SIG-M5 treated with dmso at 0.1 percent for 504 hours (cell line): ENCODE results near the gene VEGFD.

Experiments used
- DNase-seq: peaks from one replicate; lab custom pipeline; 2025; ENCODE audit not compliant: unreplicated experiment; lab: John Stamatoyannopoulos, UW

The VEGFD gene

DNA sequence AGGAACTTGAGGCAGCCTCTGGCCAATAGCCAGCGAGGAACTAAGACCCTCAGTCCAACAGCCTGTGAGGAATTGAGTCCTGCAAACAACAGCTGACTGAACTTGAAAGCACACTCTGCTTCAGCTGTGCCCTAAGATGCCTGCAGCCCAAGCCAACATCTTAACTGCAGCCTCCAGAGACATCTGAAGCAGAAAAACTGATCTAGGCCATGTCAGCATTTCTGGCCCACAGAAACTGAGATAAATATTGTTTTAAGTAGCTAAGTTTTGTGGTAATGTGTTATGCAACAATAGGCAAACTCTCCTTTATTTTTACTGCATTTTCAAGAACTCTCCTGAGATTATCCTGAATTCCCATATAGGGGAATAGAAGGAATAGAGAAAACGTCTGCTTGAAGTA lies 24.5 kb downstream of the VEGFD start:
- DNase-seq: no peak

DNA sequence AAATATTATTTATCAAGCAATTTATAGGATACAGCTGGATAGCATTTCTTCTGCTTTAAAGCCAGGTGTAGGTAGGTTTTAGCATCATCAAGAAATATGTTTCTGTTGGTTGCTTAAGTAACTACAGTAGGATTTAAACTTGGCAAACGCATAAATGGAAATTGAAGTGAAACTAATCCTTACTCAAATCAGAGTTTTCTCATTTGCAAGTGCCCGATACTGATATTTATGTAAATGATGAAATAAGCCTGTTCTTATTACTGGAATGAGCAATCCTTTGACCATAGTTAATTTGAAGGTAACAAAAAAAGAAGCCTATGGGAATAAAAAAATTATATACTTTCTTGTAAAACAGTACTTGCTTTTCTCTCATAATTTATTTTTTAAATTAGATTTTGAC lies 25.7 kb downstream of the VEGFD start:
- no peak for DNase-seq

DNA sequence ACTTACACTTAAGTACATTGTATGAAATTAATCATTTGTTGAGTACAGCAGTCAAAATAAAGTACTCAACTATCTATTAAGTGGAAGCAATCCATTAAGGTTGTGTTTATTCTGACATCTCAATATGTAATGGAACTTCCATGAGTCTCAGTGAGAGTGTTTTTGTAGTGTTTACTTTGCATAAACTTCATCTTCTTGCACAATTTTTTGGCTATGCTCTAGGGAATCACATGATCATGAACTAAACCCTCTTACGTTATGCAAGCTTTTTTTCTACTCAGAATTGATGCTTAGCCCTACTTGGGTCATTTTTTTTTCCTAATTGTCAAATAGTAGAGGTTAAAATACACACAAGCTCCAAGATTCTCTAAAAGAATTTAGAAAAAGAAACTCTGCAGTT lies 27.8 kb downstream of the VEGFD start:
- DNase-seq: no peak

DNA sequence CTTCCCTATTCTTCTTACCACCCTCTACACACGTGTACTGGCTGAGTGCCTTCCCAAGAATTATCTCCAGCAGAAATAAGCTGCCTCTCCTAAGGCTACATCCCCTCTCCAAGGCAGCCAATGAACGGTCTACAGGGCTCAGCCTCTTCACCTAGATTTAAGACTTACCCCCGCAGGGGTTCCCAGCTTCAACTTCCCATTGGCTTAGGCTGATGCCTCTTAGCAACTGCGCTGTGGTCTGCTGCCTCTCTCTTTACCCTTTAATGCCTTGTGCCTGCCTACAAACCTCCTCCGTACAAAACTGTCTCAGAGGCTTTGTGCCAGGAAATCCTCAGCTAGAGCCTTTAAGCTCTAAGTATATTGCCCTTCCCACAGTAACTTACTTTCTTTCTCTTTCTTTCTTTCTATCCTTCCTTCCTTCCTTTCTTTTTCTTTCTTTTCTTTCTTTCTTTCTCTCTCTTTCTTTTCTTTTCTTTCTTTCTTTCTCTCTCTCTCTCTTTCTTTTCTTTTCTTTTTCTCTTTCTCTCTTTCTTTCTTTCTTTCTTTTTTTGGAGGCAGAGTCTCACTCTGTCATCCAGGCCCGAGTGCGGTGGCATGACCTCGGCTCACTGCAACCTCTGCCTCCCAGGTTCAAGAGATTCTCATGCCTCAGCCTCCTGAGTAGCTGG lies 33.8 kb downstream of the VEGFD start:
- DNase-seq: no peak

DNA sequence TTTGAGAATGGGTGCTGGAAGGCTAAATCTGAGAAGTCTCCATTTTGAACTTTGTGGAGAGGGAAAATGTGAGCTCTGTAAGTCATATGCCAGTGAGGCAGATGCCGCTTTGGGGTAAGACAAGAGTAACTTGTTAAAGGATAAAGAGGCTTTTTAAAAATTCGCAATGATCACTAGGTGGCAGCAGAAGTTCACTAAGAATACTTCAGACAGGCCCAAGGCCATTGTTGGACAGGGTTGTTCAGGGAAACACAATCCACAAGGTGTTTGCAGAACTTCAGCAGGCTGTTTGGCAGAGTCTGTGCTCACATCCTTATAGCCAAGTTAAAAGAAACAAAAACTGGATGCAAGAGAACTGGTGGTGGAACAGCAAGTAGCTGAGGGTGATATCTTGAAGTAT lies 35.2 kb downstream of the VEGFD start:
- DNase-seq: peak; percentile 42

DNA sequence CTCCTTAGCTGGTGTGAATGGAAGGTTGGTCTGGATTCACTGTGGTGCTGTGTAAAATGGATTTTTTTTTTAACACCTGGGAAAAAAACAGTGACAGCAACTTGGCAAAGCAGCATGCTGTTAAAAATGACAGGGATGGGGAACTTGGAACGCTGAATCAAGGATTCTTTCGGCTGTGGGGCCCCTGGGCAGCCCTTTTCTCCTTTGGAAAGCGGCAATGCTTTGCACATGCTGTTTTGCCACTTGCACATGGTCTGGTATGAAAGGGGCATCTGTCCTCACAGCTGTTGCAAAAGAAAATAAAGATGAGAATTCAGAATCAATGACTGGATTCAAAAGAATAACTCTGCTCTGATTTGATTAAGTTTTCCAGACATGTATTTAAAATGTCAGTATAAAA lies 38.2 kb downstream of the VEGFD start:
- no peak for DNase-seq

DNA sequence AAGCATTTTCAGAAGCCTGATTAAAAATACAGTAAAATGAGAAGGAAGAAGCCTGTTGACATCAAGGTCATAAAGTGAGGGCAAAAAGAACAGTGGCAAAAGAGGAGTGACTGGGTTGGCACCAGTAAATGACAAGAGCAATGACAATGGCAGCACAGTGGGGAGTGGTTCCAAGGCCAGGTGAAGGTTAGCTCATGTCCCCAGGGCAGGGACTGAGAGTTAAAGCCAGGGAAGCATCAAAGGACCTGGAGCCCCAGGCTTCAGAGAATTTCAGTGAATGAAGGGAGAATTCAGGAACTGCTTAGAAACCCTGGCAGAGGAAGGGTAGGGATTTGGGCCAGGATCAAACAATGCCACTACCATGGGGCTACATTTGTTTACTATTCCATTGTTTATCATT lies 40.1 kb downstream of the VEGFD start:
- no peak for DNase-seq

DNA sequence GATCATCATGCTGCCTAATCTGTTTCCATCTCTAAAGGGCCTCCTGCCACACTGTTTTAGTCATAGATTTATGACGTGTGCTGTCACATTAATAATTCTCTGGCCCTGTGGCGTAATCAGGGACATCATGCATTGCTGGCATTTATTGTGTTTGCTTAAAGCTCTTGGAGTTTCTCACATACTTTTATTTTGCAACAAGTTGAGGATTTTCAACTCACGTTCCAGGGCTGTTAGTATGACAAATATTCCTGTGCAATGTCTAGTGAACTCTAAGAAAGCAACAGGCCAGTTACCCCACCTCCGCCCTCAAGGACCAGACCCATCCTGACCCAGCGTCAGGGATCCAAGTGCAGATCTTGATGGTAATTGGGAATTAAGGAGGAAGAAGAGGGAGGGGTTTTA lies 41.1 kb downstream of the VEGFD start:
- peak; percentile 4 for DNase-seq

DNA sequence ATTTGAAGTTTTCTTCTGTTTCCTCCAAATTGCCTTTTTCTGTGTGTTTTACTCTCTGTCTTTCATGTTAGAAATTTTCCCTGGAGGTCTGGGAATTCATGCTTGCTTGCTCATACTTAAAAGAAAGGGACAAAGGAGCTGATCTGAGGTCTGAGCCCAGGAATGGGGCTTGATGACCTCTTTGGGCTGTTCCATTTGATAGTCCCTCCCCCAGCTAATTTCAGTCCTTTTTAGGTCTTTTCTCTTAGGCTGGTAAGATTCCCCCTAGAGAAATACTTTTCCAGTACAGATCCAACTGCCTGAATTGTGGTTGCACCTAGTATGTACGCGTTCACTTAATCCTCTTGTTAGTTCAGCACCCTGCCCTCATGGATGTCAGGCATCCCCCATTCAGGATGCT lies 43.3 kb downstream of the VEGFD start:
- no peak for DNase-seq

DNA sequence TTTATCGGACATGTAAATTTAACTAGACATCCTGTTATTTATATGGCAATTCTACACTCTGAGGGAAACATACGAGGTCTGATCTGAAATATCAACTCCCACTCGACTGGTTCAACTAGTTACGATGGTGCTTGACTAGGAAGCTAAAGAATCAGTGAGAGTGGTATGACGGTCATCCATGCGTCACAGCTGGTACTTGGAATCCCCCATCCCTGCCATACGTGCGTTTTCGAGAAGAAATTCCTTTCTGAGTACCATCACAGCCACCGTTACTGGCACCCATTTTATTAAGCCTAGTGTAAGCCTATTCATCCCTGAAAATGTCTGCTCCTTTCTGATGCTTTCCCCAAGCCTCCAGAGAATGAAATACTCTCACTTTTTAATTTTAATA lies 48.2 kb downstream of the VEGFD start:
- no peak for DNase-seq

DNA sequence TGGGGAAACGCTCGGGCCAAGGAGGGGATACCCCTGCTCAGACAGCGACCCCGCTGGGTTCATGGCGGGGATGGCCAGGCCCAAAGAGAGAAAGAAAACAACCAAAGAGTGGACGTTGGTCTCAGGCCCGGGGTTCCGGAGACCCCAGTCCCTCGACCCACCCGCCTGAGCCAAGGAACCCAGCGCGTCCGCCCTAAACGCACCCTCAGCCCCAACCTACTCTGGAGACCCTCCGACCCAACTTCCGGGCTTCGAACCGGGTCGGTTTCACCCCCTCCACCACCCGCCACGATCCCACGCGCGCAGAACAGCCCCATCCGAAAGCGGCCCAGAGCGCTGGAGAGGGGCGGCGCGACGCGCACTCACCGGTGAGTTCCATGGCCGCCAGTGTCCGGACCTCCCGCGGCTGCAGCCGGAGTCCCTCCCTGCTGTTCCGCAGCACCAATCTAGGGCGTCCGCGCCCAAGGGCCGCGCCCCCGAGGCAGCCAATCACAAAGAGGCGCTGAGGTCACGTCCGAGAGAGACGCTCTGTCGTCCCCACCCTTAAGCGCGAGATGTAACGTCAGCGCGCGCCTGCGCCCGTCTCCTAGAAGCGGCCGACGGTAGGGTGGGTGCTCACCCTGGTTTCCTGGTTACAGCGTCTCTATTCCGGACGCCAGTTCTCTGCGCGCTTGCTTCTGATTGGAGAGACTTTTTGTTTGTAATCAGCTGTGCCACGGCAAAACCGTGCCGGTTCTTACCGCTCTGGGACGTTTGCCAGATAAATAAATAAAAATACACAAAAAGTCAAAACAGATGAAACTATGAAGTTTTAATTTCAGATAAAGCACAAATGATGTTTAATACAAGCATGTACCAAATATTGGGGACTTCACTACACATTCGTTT lies 48.8 kb downstream of the VEGFD start, which contains the start of gene PIGA:
Gene PIGA, minus strand, starts transcription at position 389 of the 888 bp plus-strand sequence. CDS start 3,593 bp downstream, outside the sequence.
- peak; percentile 93 for DNase-seq

DNA sequence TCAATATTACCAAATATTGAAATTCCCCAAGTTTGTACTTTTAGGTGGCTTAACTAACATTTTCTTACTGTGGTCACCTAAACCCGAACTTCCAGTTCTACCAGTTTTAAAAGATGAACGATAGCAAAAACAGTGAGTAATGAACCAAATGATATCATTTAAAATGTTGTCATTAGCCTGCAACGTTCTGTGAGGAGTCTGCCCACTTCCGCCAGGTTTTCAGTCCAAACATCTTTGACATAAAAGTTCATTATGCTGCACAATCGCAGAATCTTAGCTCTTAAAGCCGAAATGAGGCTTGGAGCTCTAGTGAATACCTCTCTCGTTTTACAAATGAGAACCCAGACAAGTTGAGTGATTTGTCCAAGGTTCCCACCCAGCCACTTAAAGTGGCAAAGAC lies 49.7 kb downstream of the VEGFD start:
- DNase-seq: peak; percentile 2

DNA sequence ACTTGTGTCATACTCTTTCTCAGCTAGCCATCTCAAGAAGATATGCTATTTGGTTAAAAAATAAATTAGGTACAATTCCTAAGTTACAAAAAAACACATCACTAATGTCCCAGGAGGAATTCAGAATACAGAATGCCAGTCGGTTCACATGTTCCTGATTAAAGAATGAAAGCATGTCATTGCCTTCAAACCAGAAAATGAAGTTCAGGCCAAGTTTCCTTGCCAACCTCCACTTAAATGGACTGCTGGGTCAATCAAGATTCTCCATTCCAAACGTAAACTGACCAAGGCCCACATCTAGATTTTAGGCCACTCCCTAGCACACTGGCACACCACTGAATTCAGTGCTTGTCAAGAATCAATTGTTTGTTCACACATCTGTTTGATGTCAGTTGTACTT lies 55.4 kb downstream of the VEGFD start:
- DNase-seq: no peak

DNA sequence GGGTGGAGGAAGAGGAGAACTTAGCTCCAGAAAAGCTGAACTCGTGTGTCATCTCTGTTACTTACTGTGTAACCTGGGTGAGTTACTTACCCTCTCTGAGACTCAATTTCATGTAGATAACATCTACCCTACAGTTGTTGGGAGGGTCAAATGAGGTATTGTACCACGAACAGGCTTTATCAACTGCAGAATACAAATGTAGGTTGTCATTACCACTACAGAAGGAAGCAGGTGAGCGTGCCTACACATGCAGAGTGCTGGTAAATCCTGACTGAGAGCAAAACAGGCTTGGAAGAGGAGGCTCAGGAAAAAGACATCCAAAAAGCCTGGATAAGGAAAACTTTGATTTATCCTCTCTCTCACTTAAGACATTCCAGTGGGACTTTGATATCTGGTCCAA lies 56.1 kb downstream of the VEGFD start:
- DNase-seq: no peak

DNA sequence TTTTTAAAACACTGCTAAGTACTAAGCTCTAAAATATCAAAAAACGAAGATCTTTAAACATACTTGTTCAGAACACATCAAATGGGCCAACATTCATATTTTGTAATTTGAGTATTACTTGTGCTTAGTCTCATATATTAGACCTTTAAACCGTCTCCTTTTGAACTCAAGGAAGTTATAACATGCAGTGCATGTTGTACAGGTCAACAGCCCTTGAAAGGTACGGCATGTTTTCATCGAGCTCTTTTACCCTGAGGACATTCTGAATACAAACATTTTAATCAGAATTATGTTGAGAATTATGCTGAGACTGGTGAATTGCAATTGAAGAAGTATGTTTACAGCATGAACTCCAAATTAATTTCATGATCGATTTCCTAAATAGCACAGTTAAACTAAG lies 61.7 kb downstream of the VEGFD start:
- DNase-seq: no peak

DNA sequence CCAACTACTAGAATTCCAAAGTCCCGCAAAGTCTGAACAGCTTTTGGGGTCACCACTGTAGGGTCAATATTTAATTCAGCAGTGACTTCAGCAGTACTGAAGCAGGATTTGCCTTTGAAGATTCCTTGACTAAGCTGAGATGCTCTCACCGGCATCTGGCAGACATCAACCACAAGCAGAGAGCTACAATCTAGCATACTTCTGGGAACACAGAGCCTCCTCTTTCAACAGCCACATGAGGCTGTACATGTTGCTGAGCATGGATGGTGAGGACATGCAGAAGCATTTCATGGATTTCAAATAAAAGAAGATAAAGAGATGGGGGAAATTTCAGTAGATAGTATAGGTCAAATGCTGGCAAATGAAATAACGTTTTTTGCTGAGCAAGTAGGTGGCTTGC lies 62.1 kb downstream of the VEGFD start:
- DNase-seq: no peak

DNA sequence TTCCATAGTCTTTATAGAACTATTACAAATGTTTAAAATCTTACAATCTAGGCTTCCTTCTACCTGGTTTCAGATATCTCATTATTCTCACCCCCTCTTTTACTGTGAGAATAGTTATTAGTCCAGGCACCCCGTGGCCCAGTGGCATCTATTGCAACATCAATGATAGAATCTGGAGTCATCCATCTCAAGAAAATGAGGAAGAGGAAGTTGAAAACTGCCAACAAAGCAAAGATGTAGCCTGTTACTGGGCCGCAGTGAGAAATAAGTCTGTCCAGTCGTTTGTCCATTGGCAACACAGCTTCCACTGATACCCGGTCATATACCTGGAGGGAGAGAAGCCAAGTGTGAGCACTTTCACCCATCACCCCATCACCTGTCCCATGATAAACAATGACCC lies 62.8 kb downstream of the VEGFD start:
- DNase-seq: peak; percentile 51

DNA sequence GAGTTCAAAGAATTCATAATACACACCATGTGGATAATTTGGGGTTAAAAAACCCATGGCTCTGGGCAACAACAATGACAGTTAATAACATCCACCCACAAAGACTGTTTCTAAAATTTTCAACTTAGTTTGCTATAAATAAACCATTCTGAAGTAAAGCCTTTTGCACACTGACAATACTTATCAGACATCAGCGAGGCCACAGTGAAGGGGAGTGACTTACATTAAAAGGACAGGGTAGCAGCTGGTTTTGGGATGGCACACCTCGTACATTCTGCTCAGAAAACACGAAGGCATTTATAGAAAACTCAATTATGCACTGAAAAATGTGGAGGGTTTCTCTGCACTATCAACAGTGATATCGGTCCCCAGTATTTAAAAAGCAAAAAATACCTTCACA lies 63.9 kb downstream of the VEGFD start:
- DNase-seq: no peak

DNA sequence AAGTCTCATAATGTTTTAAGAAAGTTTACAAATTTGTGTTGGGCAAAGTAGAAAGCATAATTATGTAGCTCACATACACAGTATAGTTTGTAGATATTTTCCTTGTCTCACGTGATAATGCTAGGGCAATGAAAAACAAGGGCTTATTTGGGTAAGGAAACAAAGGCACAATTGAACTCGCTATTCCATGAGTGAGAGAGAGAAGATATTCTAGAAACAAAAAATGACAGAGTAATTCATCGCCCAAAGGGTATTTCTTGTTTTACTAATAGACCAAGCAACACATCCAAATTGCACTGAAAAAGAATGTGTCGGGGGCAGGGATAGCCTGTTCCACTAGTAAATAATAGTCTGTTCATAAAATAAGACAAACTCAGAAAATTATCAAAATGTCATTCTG lies 65.1 kb downstream of the VEGFD start:
- DNase-seq: no peak

DNA sequence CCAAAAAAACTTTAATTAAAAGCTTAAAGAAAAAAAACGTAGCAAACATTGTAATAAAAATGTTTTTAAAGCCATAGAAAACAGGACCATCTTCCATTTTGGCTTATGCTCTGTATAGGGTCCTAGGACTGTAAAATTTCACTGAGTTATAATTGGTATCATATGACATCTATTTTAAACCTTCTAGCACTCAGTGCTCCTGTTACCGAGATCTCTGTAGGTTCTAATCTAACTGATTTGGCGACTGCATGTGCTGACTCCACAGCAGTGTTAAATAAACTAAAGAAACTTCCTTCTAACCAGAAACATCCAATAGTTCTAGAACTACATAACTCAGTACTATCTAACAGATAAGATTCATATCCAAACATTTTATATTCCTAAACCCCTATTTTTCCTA lies 68.7 kb downstream of the VEGFD start, which contains the start of gene ASB11:
Gene ASB11, minus strand, starts transcription at position 132 of the 400 bp plus-strand sequence. Its CDS starts 35 bp downstream, at position 97.
- DNase-seq: no peak

DNA sequence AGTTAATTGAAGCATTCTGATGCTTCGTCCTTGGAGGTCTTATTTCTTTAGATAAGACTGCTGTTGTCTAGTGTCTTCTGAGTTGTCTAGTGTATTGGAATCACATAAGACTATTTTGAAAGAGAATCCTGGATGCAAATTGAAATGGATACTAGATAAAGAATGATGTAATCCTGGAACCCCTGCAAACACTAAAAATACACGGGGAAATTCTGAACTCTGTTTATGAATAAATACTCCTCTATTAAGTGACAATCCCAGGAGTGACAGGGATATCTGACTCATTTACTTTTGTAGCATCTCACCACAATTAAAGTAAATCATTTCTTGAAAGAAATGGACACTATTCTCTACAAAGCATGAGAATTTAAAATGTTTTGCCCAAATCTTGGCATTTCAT lies 69.7 kb downstream of the VEGFD start:
- DNase-seq: no peak

DNA sequence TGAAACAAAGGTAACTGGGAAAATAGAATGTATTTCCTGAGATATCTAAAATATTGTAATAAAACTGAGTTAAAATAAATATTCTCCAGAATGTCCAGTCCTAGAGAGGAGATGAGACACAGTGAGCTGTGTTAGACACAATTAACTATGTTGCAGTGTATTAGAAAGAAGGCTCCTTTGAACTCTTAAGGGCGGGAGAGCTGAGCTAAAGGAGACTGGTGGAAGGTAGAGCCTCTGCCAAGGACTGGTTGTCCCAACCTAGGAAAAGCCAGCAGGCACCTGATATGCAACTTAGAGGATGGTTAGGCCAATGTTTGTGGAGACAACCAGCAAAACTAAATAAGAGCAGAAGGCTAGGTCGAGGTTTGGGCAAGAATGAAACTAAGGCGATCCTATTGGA lies 73.1 kb downstream of the VEGFD start:
- no peak for DNase-seq
